H4 (cell line): ENCODE measurements around the gene OXCT1. TPM values are rescaled to one million over a fixed set of nuclear protein-coding genes. Genes with fewer than 3 reads are reported as not detected.
A peak's percentile ranks its signal among the peaks of the same experiment; 100 is the strongest.
"Not testable (repeated sequence)": the region's sequence is repeated elsewhere in the genome, so short reads cannot be mapped to it uniquely, and the experiment has no call there.

Experiments
- DNase-seq: peaks from one replicate; pipeline ENCODE4 v3.0.0-alpha.2; 2015; ENCODE audit warnings: low spot score
- total RNA-seq: library from RNA; depleted of rRNA; stranded (reverse); fragments of >200 nt; shearing (Covaris generic); gene quantifications from 2 replicates; pipeline ENCODE4 v1.2.3, GENCODE V29; 2014

OXCT1 gene
- total RNA-seq, 1 experiment from 2014 or later = 15.3 TPM

- DNase-seq = no peak
Measured at GRCh38 chr5:41874512-41875060, 4.4 kb upstream of the OXCT1 start.

GRCh38 chr5:41871852-41872251 is 1.6 kb upstream of the OXCT1 start:
- peak; percentile 24 for DNase-seq

GRCh38 chr5:41870627-41871048 is 413 bp upstream of the OXCT1 start:
- no peak for DNase-seq

GRCh38 chr5:41869151-41869723 is 988 bp downstream of the OXCT1 start:
- no peak for DNase-seq

- DNase-seq = no peak
Measured at GRCh38 chr5:41863871-41864486, 6.2 kb downstream of the OXCT1 start.

- DNase-seq = no peak
Measured at GRCh38 chr5:41858890-41859289, 11.3 kb downstream of the OXCT1 start.

- no peak for DNase-seq
Measured at GRCh38 chr5:41857989-41858388, 12.2 kb downstream of the OXCT1 start.

- peak; percentile 64 for DNase-seq
Measured at GRCh38 chr5:41856644-41857491, 13.4 kb downstream of the OXCT1 start.

GRCh38 chr5:41852293-41852692 is 17.9 kb downstream of the OXCT1 start:
- no peak for DNase-seq

- no peak for DNase-seq
Measured at GRCh38 chr5:41851116-41851515, 19.1 kb downstream of the OXCT1 start.

GRCh38 chr5:41848983-41849382 is 21.2 kb downstream of the OXCT1 start:
- DNase-seq = no peak

- not testable (repeated sequence) for DNase-seq
Measured at GRCh38 chr5:41845751-41846150, 24.5 kb downstream of the OXCT1 start.

GRCh38 chr5:41844502-41844901 is 25.7 kb downstream of the OXCT1 start:
- DNase-seq = no peak

GRCh38 chr5:41843456-41844370 is 26.5 kb downstream of the OXCT1 start:
- peak; percentile 74 for DNase-seq

- DNase-seq = no peak
Measured at GRCh38 chr5:41842777-41843176, 27.4 kb downstream of the OXCT1 start.

GRCh38 chr5:41841325-41841724 is 28.9 kb downstream of the OXCT1 start:
- DNase-seq = no peak

GRCh38 chr5:41840251-41840650 is 30.0 kb downstream of the OXCT1 start:
- DNase-seq = no peak

GRCh38 chr5:41837793-41838192 is 32.4 kb downstream of the OXCT1 start:
- no peak for DNase-seq

GRCh38 chr5:41835645-41836044 is 34.6 kb downstream of the OXCT1 start:
- DNase-seq = peak; percentile 81

GRCh38 chr5:41834506-41834905 is 35.7 kb downstream of the OXCT1 start:
- DNase-seq = no peak

- DNase-seq = no peak
Measured at GRCh38 chr5:41832430-41832829, 37.8 kb downstream of the OXCT1 start.

GRCh38 chr5:41831155-41831554 is 39.1 kb downstream of the OXCT1 start:
- no peak for DNase-seq
